HG02943 (cell line): ENCODE results near the gene IFIT2.
"Not testable (repeated sequence)": the region's sequence is repeated elsewhere in the genome, so short reads cannot be mapped to it uniquely, and the experiment has no call there.

ENCODE experiments used
- ATAC-seq: cut with Tn5 transposase; IDR thresholded peaks from one replicate; pipeline ENCODE4 v1.9.1; 2021; ENCODE audit warnings: mild to moderate bottlenecking, low read depth, moderate library complexity; ENCODE audit not compliant: unreplicated experiment

IFIT2 gene, protein sequence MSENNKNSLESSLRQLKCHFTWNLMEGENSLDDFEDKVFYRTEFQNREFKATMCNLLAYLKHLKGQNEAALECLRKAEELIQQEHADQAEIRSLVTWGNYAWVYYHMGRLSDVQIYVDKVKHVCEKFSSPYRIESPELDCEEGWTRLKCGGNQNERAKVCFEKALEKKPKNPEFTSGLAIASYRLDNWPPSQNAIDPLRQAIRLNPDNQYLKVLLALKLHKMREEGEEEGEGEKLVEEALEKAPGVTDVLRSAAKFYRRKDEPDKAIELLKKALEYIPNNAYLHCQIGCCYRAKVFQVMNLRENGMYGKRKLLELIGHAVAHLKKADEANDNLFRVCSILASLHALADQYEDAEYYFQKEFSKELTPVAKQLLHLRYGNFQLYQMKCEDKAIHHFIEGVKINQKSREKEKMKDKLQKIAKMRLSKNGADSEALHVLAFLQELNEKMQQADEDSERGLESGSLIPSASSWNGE

GRCh38 chr10:89301721-89302445 lies at the start of gene IFIT2:
TSS of gene IFIT2 (plus strand) at chr10:89302046. CDS start at chr10:89302124, 78 bp downstream.
- ATAC-seq, result peak; percentile 73

- no peak for ATAC-seq
Observed at GRCh38 chr10:89252225-89252585, 49.6 kb upstream of the IFIT2 start.

DNA sequence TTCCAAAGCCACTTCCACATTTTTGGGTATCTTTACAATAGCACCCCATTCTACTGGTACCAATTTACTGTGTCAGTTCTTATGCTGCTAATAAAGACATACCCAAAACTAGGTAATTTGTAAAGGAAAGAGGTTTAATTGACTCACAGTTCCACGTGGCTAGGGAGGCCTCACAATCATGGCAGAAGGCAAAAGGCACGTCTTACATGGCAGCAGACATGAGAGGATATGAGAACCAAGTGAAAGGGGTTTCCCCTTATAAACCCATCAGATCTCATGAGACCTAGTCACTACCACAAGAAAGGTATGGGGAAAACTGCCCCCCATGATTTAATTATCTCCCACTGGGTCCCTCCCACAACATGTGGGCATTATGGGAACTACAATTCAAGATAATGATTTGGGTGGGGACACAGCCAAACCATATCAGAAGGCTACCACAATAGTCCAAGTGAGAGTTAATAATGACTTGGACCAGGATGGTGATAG lies 46.7 kb upstream of the IFIT2 start:
- ATAC-seq, result not testable (repeated sequence)

- no peak for ATAC-seq
Observed at GRCh38 chr10:89255793-89256192, 46.1 kb upstream of the IFIT2 start.

DNA sequence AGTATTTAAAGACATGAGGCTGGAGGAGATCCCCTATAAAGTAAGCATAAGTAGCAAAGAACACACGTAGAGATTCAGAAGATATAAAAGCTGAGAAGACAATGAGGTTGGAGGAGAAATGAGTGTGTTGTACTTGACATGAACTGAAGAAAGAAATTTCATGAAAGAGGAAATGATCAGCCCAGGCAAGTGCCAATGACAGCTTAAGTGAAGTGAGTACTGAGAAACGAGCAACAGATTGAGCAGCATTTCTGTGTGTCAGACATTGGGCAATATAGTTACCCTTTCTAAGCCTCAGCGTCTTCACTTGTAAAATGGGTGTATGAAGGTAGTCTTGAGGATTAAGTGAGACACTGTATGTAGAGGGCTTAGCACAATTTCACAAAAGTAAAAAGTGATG lies 45.5 kb upstream of the IFIT2 start:
- no peak for ATAC-seq

- no peak for ATAC-seq
Observed at GRCh38 chr10:89256962-89257361, 44.9 kb upstream of the IFIT2 start.

DNA sequence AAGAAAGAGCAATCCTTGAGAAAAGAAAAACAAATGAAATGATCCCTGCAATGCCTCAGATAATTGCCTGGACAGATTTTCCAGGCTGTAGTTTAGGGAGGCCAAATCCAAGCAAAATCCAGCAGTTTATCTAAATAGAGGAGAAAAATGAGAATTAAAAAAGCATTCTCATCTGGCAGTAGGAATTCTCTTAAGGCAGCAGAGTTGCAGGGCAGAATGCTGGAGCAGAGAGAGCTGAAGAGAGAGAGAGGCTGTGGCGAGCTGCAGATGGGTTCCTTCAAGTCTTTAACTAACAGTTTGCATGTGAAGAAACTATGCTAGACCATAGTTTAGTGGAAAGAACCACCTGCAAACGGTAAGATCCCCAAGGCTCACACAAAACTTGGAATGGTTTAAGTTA lies 44.3 kb upstream of the IFIT2 start:
- ATAC-seq, result no peak

- ATAC-seq, result no peak
Observed at GRCh38 chr10:89258881-89259280, 43.0 kb upstream of the IFIT2 start.

GRCh38 chr10:89262086-89263051 lies 39.5 kb upstream of the IFIT2 start:
- no peak for ATAC-seq

DNA sequence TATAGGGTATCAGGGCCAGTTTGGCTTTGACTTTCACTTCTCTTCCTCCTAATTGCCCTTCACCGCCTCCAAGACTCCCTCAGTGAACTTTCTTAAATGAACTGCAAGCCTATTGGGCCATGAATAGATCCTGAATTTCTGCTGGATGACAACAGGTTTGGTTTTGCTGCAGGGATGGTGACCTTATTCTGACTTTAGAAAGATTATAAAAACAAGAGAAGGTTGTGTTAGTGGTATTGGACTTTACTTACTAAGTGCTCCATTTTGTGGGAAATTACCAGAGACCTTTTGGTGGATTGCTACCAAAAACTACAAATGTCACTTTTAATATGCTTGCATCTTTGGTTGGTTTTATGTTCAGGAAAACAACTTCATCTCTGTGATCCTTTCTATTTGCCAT lies 38.8 kb upstream of the IFIT2 start:
- no peak for ATAC-seq

GRCh38 chr10:89263531-89263930 lies 38.3 kb upstream of the IFIT2 start:
- no peak for ATAC-seq

DNA sequence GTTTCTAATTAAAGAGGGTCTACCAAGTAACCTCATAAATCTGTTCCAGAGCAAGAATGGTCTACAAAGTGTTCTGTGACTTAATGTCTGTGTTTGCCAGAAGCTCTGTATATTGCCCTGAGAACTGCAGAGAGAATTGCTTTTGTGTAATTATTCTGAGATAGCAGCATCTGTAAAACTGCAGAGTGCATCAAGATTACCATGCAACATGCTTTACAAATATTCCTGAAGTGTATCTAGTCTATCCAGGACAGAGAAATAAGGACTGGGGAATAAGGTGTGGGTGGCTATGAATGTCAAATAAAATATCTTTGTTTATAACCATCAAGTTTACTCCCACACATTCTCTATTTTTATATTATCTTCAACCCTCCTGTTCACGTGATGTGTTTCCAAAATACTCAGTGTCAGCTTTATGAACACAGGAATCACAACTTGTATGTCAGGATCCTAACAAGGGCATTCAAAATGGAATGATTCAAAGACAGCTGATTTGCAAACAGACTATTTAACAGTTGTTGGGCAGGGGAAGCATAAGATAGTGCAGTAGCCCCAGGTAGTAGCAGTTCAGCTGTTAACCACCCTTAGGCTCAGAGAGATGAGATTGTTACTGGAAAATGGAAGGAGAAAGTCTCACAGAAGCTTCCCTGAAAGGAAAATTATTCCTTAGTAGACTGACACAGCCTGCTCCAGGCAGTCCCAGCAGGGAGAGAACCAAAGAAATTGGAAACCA lies 35.0 kb upstream of the IFIT2 start:
- no peak for ATAC-seq

GRCh38 chr10:89269433-89270152 lies 32.3 kb upstream of the IFIT2 start:
- ATAC-seq, result no peak

GRCh38 chr10:89270153-89270483 lies 31.7 kb upstream of the IFIT2 start:
- ATAC-seq, result no peak

GRCh38 chr10:89271532-89271931 lies 30.3 kb upstream of the IFIT2 start:
- ATAC-seq, result no peak

- no peak for ATAC-seq
Observed at GRCh38 chr10:89273680-89274079, 28.2 kb upstream of the IFIT2 start.

DNA sequence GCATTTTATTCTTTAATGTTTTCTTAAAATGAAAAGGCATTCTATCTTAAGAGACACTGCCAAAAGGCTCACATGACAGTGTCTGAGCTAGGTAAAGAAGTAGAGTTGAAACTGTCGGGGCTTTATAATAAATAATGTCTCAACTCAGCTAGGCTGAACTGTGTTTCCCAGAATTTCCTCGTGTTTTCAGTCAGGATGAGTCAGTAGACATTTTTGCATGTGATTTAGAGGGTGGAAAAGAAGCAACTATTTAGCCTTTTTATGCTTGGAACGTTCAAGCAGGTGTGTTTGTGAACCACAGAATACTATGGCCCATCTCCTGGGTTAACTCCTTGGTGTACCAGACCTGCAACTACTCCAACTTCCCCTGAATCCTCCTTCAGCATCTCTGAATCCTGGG lies 26.9 kb upstream of the IFIT2 start:
- ATAC-seq, result no peak

- ATAC-seq, result no peak
Observed at GRCh38 chr10:89275383-89275782, 26.5 kb upstream of the IFIT2 start.

GRCh38 chr10:89278034-89278535 lies 23.8 kb upstream of the IFIT2 start:
- no peak for ATAC-seq
